Thyroid gland (tissue), 4 donors: Measurements from ENCODE around the gene MED9.

Experiments
- CTCF ChIP-seq, 6 experiments: fragments of 200-600 bp in 3 of 6; fragments of 450-650 bp in 3 of 6; sonication (generic) in 3 of 6; IDR thresholded peaks; one replicate each; pipeline ENCODE4 v1.5.1; 2016 to 2019; ENCODE audit warnings: antibody characterized with exemption in 6 of 6, mild to moderate bottlenecking in 2 of 6, inconsistent platforms in 1 of 6, moderate library complexity in 1 of 6
- POLR2A ChIP-seq, 2 donors: fragments of 450-650 bp; IDR thresholded peaks; one replicate each; pipeline ENCODE4 v1.6.1; 2017; ENCODE audit warnings: antibody characterized with exemption in 2 of 2, mild to moderate bottlenecking in 2 of 2, moderate library complexity in 1 of 2

- TF ChIP-seq CTCF (IDR thresholded peaks at IDR 0.05) (no peak), POLR2A (IDR thresholded peaks at IDR 0.05) (no peak)
Observed at GRCh38 chr17:17536702-17537101, 59.9 kb downstream of the MED9 start.
